Progenitor cell of endocrine pancreas (in vitro differentiated cells): ENCODE data around the gene LCORL. TPM values are rescaled to one million over a fixed set of nuclear protein-coding genes. Genes with fewer than 3 reads are reported as not detected.

Experiments used
- DNase-seq: peaks from one replicate; pipeline ENCODE4 v3.0.0; 2021; ENCODE audit warnings: low spot score; ENCODE audit not compliant: unreplicated experiment
- H3K27ac Mint-ChIP-seq: 2 replicates; pipeline ENCODE4 v1.8.0; 2021; ENCODE audit warnings: mild to moderate bottlenecking, moderate library complexity, mixed read lengths
- H3K27me3 Mint-ChIP-seq: 2 replicates; pipeline ENCODE4 v1.8.0; 2021; ENCODE audit warnings: mixed read lengths
- H3K36me3 Mint-ChIP-seq: 2 replicates; pipeline ENCODE4 v1.8.0; 2022; ENCODE audit warnings: mixed read lengths; ENCODE audit not compliant: insufficient read depth
- H3K4me1 Mint-ChIP-seq: 2 replicates; pipeline ENCODE4 v1.8.0; 2021; ENCODE audit warnings: low read depth, mixed read lengths
- H3K4me3 Mint-ChIP-seq: 2 replicates; pipeline ENCODE4 v1.8.0; 2021; ENCODE audit warnings: low read depth, mild to moderate bottlenecking, moderate library complexity, mixed read lengths
- H3K9me3 Mint-ChIP-seq: 2 replicates; pipeline ENCODE4 v1.8.0; 2021; ENCODE audit warnings: low read depth, mixed read lengths
- CTCF ChIP-seq: fragments of 200-600 bp; sonication (generic); IDR thresholded peaks from one replicate; pipeline ENCODE4 v1.5.0; 2021; ENCODE audit warnings: antibody characterized with exemption, mild to moderate bottlenecking; ENCODE audit not compliant: unreplicated experiment
- long read RNA-seq: library from polyadenylated mRNA; unstranded; transcript quantifications from one replicate; pipeline ENCODE4 v2.0.0, GENCODE V29; 2020
- total RNA-seq: library from RNA; stranded (reverse); gene quantifications from 2 replicates; pipeline ENCODE4 v1.2.1, GENCODE V29; 2021

LCORL gene
- 22.3 and 26.1 TPM in 2 replicates for total RNA-seq
- long read RNA-seq, full-length matches to known transcripts = 8 of 38 reads
- long read RNA-seq, partial matches to known transcripts = 9 of 38 reads
- long read RNA-seq, other reads (novel, unspliced or antisense) = 21 of 38 reads

GRCh38 chr4:18021720-18022571, at the start of gene LCORL:
Gene LCORL (minus strand): TSS chr4:18021755. CDS start chr4:18021751, 4 bp downstream.
- Mint-ChIP-seq H3K4me3 (peak within 1 kb of the TSS; percentile 100), H3K4me1 (peaks cover 12% of the 10 kb centered on the region), H3K27me3 (peaks cover 23% of the 10 kb centered on the region), H3K36me3 (no peaks in the 10 kb centered on the region), H3K9me3 (no peaks in the 10 kb centered on the region), H3K27ac (peak within 1 kb of the TSS; percentile 97)
- peak; percentile 89 for DNase-seq
- peak; percentile 24 for TF ChIP-seq CTCF

- H3K9me3 Mint-ChIP-seq = no peaks in the 10 kb centered on the region
- no peaks in the 10 kb centered on the region for H3K36me3 Mint-ChIP-seq
- no peaks in the 10 kb centered on the region for H3K4me1 Mint-ChIP-seq
- H3K27me3 Mint-ChIP-seq = peaks cover 24% of the 10 kb centered on the region
- no peak for DNase-seq
- H3K27ac Mint-ChIP-seq = no peak overlapping the region
- H3K4me3 Mint-ChIP-seq = no peak overlapping the region
- no peak for TF ChIP-seq CTCF
Measured at GRCh38 chr4:18069810-18070209, 48.3 kb upstream of the LCORL start.

GRCh38 chr4:18067031-18067430, 45.5 kb upstream of the LCORL start:
- Mint-ChIP-seq H3K36me3 (no peaks in the 10 kb centered on the region), H3K4me1 (no peaks in the 10 kb centered on the region), H3K27me3 (peaks cover 24% of the 10 kb centered on the region), H3K9me3 (peaks cover 7% of the 10 kb centered on the region), H3K4me3 (no peak overlapping the region), H3K27ac (no peak overlapping the region)
- no peak for DNase-seq
- no peak for TF ChIP-seq CTCF

GRCh38 chr4:18063079-18063478, 41.5 kb upstream of the LCORL start:
- Mint-ChIP-seq H3K9me3 (peaks cover 7% of the 10 kb centered on the region), H3K4me3 (no peak overlapping the region), H3K27me3 (peaks cover under 1% of the 10 kb centered on the region), H3K4me1 (no peaks in the 10 kb centered on the region), H3K36me3 (no peaks in the 10 kb centered on the region), H3K27ac (no peak overlapping the region)
- DNase-seq = no peak
- TF ChIP-seq CTCF = no peak

GRCh38 chr4:18057821-18058533, 36.4 kb upstream of the LCORL start:
- no peak for TF ChIP-seq CTCF
- Mint-ChIP-seq H3K9me3 (peaks cover under 1% of the 10 kb centered on the region), H3K36me3 (no peaks in the 10 kb centered on the region), H3K27me3 (peaks cover 6% of the 10 kb centered on the region), H3K4me1 (no peaks in the 10 kb centered on the region), H3K4me3 (no peak overlapping the region), H3K27ac (no peak overlapping the region)
- DNase-seq = no peak
